ENCODE results near the gene ZBTB9. TPM values are rescaled to one million over a fixed set of nuclear protein-coding genes. Genes with fewer than 3 reads are reported as not detected.

Gene ZBTB9
- total RNA-seq, 1 experiment from 2014 or later = 18.1 TPM

DNA sequence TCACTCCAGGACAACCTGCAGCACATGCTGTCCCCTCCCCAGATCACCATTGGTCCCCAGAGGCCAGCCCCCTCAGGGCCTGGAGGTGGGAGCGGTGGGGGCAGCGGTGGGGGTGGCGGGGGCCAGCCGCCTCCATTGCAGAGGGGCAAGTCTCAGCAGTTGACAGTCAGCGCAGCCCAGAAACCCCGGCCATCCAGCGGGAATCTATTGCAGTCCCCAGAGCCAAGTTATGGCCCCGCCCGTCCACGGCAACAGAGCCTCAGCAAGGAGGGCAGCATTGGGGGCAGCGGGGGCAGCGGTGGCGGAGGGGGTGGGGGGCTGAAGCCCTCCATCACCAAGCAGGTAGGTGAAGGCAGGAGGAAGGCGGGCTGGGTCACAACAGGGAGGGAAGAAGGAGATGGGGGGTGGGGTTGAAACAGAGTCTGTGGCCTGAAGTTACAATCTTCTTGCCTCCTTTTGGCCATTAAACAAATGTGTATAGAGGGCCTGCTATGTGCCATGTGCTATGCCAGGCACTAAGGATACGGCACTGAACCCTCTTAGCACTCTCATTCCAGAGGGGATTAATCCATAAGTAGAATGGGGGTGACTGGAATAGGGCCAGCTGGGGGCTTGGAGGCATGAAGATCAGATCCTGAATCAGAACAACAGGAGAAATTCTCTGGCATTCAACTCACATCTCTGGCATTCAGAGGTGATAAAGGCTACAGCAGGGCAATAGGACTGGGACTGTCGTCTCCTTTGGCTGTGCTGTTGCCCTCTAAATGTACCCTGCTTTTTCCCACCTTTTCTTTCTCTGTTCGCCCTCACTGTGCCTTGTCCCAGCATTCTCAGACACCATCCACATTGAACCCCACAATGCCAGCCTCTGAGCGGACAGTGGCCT, 10.5 kb upstream of the ZBTB9 start:
- no peak for DNase-seq
- CTCF ChIA-PET = interaction anchor here (0.5 kb wide), 1 partner anchor 75 kb away, joined by 3 read pairs; no protein-coding TSS in a partner anchor
- intact Hi-C loops (cut with micrococcal nuclease; ENCODE audit: unreplicated experiment) = no loop called here
- TF ChIP-seq, protein P1, sequence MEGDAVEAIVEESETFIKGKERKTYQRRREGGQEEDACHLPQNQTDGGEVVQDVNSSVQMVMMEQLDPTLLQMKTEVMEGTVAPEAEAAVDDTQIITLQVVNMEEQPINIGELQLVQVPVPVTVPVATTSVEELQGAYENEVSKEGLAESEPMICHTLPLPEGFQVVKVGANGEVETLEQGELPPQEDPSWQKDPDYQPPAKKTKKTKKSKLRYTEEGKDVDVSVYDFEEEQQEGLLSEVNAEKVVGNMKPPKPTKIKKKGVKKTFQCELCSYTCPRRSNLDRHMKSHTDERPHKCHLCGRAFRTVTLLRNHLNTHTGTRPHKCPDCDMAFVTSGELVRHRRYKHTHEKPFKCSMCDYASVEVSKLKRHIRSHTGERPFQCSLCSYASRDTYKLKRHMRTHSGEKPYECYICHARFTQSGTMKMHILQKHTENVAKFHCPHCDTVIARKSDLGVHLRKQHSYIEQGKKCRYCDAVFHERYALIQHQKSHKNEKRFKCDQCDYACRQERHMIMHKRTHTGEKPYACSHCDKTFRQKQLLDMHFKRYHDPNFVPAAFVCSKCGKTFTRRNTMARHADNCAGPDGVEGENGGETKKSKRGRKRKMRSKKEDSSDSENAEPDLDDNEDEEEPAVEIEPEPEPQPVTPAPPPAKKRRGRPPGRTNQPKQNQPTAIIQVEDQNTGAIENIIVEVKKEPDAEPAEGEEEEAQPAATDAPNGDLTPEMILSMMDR (IDR thresholded peaks at IDR 0.05; ENCODE audit: unreplicated experiment) = no peak
- no peaks in the 10 kb centered on the region for H3K9me3 Mint-ChIP-seq (ENCODE audit: low read depth, unreplicated experiment)
- H3K27me3 Mint-ChIP-seq (ENCODE audit: unreplicated experiment) = no peaks in the 10 kb centered on the region
- no peak overlapping the region for H3K27ac Mint-ChIP-seq (ENCODE audit: unreplicated experiment)
- H3K4me3 Mint-ChIP-seq (ENCODE audit: low read depth, unreplicated experiment) = no peak overlapping the region
- BruUV-seq (replicated peaks) = no TSS peak
- H3K36me3 Mint-ChIP-seq (ENCODE audit: insufficient read depth, unreplicated experiment) = no peaks in the 10 kb centered on the region
- H3K4me1 Mint-ChIP-seq (ENCODE audit: low read depth, unreplicated experiment) = no peaks in the 10 kb centered on the region

DNA sequence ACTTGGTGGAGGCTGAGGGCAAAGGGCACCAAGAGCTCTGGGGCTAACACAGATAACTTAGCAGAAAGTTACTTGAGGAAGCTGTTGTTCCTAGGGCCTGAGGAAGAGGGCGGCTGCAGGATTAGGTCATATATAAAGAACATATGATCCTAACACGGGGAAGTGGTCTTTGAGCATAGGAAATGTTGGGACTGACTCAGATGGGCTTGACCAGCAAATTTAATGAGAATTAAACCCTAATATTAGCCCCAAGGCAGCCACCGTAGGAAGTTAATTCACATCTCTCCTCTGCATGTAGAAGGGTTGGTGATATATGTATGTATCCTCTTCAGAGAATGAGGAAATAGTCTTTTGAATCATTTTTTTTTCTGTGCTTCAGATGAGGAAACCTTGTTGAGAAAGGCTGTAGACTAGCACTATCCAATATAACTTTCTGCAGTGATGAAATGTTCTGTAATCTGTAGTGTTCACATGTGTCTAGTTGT, 9.2 kb upstream of the ZBTB9 start:
- TF ChIP-seq, protein P1 (IDR thresholded peaks at IDR 0.05; ENCODE audit: unreplicated experiment) = no peak
- no peak for DNase-seq
- H3K36me3 Mint-ChIP-seq (ENCODE audit: insufficient read depth, unreplicated experiment) = no peaks in the 10 kb centered on the region
- no peaks in the 10 kb centered on the region for H3K4me1 Mint-ChIP-seq (ENCODE audit: low read depth, unreplicated experiment)
- H3K9me3 Mint-ChIP-seq (ENCODE audit: low read depth, unreplicated experiment) = no peaks in the 10 kb centered on the region
- BruUV-seq (replicated peaks) = no TSS peak
- no peak overlapping the region for H3K27ac Mint-ChIP-seq (ENCODE audit: unreplicated experiment)
- CTCF ChIA-PET = interaction anchor here (0.7 to 1.0 kb wide), 2 partner anchors 9 to 28 kb away, joined by 3 to 6 read pairs; no protein-coding TSS in a partner anchor
- H3K27me3 Mint-ChIP-seq (ENCODE audit: unreplicated experiment) = no peaks in the 10 kb centered on the region
- no peak overlapping the region for H3K4me3 Mint-ChIP-seq (ENCODE audit: low read depth, unreplicated experiment)
- intact Hi-C loops (cut with micrococcal nuclease; ENCODE audit: unreplicated experiment) = no loop called here

- CTCF ChIA-PET = interaction anchor here (0.6 to 0.7 kb wide), 2 partner anchors 59 to 1345 kb away, joined by 3 read pairs; no protein-coding TSS in a partner anchor
- Mint-ChIP-seq H3K36me3 (ENCODE audit: insufficient read depth, unreplicated experiment) (no peaks in the 10 kb centered on the region), H3K27me3 (ENCODE audit: unreplicated experiment) (no peaks in the 10 kb centered on the region), H3K4me3 (ENCODE audit: low read depth, unreplicated experiment) (no peak overlapping the region), H3K27ac (ENCODE audit: unreplicated experiment) (no peak overlapping the region), H3K4me1 (ENCODE audit: low read depth, unreplicated experiment) (no peaks in the 10 kb centered on the region), H3K9me3 (ENCODE audit: low read depth, unreplicated experiment) (no peaks in the 10 kb centered on the region)
- intact Hi-C loops (cut with micrococcal nuclease; ENCODE audit: unreplicated experiment) = no loop called here
- no TSS peak for BruUV-seq (replicated peaks)
- DNase-seq = no peak
- TF ChIP-seq, protein P1 (IDR thresholded peaks at IDR 0.05; ENCODE audit: unreplicated experiment) = no peak
Observed at GRCh38 chr6:33446356-33446755, 8.0 kb upstream of the ZBTB9 start.

GRCh38 chr6:33450434-33450833, 3.9 kb upstream of the ZBTB9 start:
- BruUV-seq (replicated peaks) = no TSS peak
- intact Hi-C loops (cut with micrococcal nuclease; ENCODE audit: unreplicated experiment) = no loop called here

More at GRCh38 chr6:33450434-33450833, 3.9 kb upstream of the ZBTB9 start:
- Mint-ChIP-seq H3K4me3 (ENCODE audit: low read depth, unreplicated experiment) (no peak overlapping the region), H3K27ac (ENCODE audit: unreplicated experiment) (no peak overlapping the region), H3K9me3 (ENCODE audit: low read depth, unreplicated experiment) (no peaks in the 10 kb centered on the region), H3K27me3 (ENCODE audit: unreplicated experiment) (no peaks in the 10 kb centered on the region), H3K36me3 (ENCODE audit: insufficient read depth, unreplicated experiment) (peaks cover 27% of the 10 kb centered on the region), H3K4me1 (ENCODE audit: low read depth, unreplicated experiment) (peaks cover 9% of the 10 kb centered on the region)
- TF ChIP-seq, protein P1 (IDR thresholded peaks at IDR 0.05; ENCODE audit: unreplicated experiment) = no peak
- DNase-seq = no peak
- CTCF ChIA-PET = interaction anchor here (0.6 to 0.8 kb wide), 3 partner anchors 67 to 503 kb away, joined by 3 to 4 read pairs (median 4); partner anchors contain the start of gene WDR46

Measured in Calu3 (cell line).